GM12875 (cell line): Measurements from ENCODE around the gene SART1.

Experiments
- H3K4me3 ChIP-seq: one replicate; pipeline ENCODE4 v1.5.1; 2011; ENCODE audit warnings: low read depth, low read length, control low read depth
- CTCF ChIP-seq: IDR thresholded peaks from 2 replicates; pipeline ENCODE4 v1.5.1; 2011; ENCODE audit warnings: low read depth, mild to moderate bottlenecking, control low read depth, inconsistent platforms, low read length, moderate library complexity, borderline replicate concordance; ENCODE audit not compliant: insufficient read depth

The SART1 gene

GRCh38 chr11:65983589-65983987, 22.1 kb downstream of the SART1 start:
- no peak for TF ChIP-seq CTCF
- H3K4me3 ChIP-seq = no peak overlapping the region

- no peak for TF ChIP-seq CTCF
- no peak overlapping the region for H3K4me3 ChIP-seq
Observed at GRCh38 chr11:65987336-65987735, 25.8 kb downstream of the SART1 start.

GRCh38 chr11:65988791-65989592, 27.5 kb downstream of the SART1 start:
- H3K4me3 ChIP-seq = no peak overlapping the region
- TF ChIP-seq CTCF = peak; percentile 78

GRCh38 chr11:65992056-65992455, 30.5 kb downstream of the SART1 start:
- TF ChIP-seq CTCF = no peak
- no peak overlapping the region for H3K4me3 ChIP-seq

- no peak overlapping the region for H3K4me3 ChIP-seq
- TF ChIP-seq CTCF = no peak
Observed at GRCh38 chr11:65997286-65997685, 35.8 kb downstream of the SART1 start.

GRCh38 chr11:66001942-66002647, 40.6 kb downstream of the SART1 start, which contains the start of the genes BANF1 and EIF1AD:
Gene BANF1, plus strand, starts transcription at chr11:66002503. Its CDS starts 748 bp downstream, at chr11:66003251.
Gene EIF1AD, minus strand, starts transcription at chr11:66002157. Its CDS starts 1,768 bp downstream, at chr11:66000389.
- no peak for TF ChIP-seq CTCF
- H3K4me3 ChIP-seq = peak within 1 kb of the TSS; percentile 85
